ENCODE measurements around the gene PRSS38. TPM values are rescaled to one million over a fixed set of nuclear protein-coding genes. Genes with fewer than 3 reads are reported as not detected.

Gene PRSS38
- total RNA-seq, 6 experiments from 2014 or later = not detected

GRCh38 chr1:227893300-227893948, 77.9 kb downstream of the PRSS38 start:
- no peak for DNase-seq
- H3K9me3 Mint-ChIP-seq = no peaks in the 10 kb centered on the region
- no peak overlapping the region for H3K4me3 Mint-ChIP-seq
- TF ChIP-seq CTCF (IDR thresholded peaks at IDR 0.05) = no peak
- H3K27me3 Mint-ChIP-seq (ENCODE audit: insufficient read depth) = peaks cover 5% of the 10 kb centered on the region
- no peak overlapping the region for H3K27ac Mint-ChIP-seq
- H3K36me3 Mint-ChIP-seq (ENCODE audit: low read depth) = no peaks in the 10 kb centered on the region
- H3K4me1 Mint-ChIP-seq (ENCODE audit: low read depth) = peaks cover 6% of the 10 kb centered on the region; the same call in 1 of the 2 replicates

- H3K27me3 Mint-ChIP-seq (ENCODE audit: insufficient read depth) = peaks cover 6% of the 10 kb centered on the region
- no peaks in the 10 kb centered on the region for H3K9me3 Mint-ChIP-seq
- no peaks in the 10 kb centered on the region for H3K36me3 Mint-ChIP-seq (ENCODE audit: low read depth)
- peaks cover 6% of the 10 kb centered on the region; the same call in 1 of the 2 replicates for H3K4me1 Mint-ChIP-seq (ENCODE audit: low read depth)
- TF ChIP-seq CTCF (IDR thresholded peaks at IDR 0.05) = no peak
- H3K27ac Mint-ChIP-seq = no peak overlapping the region
- no peak overlapping the region for H3K4me3 Mint-ChIP-seq
- no peak for DNase-seq
Measured at GRCh38 chr1:227893949-227894721, 78.7 kb downstream of the PRSS38 start.

- Mint-ChIP-seq H3K9me3 (no peaks in the 10 kb centered on the region), H3K27ac (no peak overlapping the region), H3K36me3 (ENCODE audit: low read depth) (no peaks in the 10 kb centered on the region), H3K27me3 (ENCODE audit: insufficient read depth) (peaks cover 4% of the 10 kb centered on the region), H3K4me3 (no peak overlapping the region), H3K4me1 (ENCODE audit: low read depth) (peaks cover 6% of the 10 kb centered on the region; the same call in 1 of the 2 replicates)
- no peak for DNase-seq
- TF ChIP-seq CTCF (IDR thresholded peaks at IDR 0.05) = no peak
Measured at GRCh38 chr1:227894831-227895451, 79.5 kb downstream of the PRSS38 start.

Other genes starting within 250 kb of the PRSS38 start
- gene JMJD4, start 80.4 kb upstream of the PRSS38 start, total RNA-seq (2021; fragmentation: NEBNext Ultra II Directional; extraction: Animal tissue kit (Norgen Biotek cat#: 25700)) = 10 to 100 TPM; 20.2 to 23.1 (median 21.5) TPM
- gene SNAP47, start 80.2 kb upstream of the PRSS38 start, total RNA-seq (2021; fragmentation: NEBNext Ultra II Directional; extraction: Animal tissue kit (Norgen Biotek cat#: 25700)) = 10 to 100 TPM; 27.0 to 31.2 (median 30.4) TPM
- gene WNT9A, start 132.3 kb downstream of the PRSS38 start, total RNA-seq (2021; fragmentation: NEBNext Ultra II Directional; extraction: Animal tissue kit (Norgen Biotek cat#: 25700)) = under 1 TPM; 0.17 to 0.67 (median 0.57) TPM
- gene WNT3A, start 191.3 kb downstream of the PRSS38 start, total RNA-seq (2021; fragmentation: NEBNext Ultra II Directional; extraction: Animal tissue kit (Norgen Biotek cat#: 25700)) = not detected